GM21447 (cell line): Measurements from ENCODE around the gene TFR2.

ENCODE experiments used
- ATAC-seq: cut with Tn5 transposase; IDR thresholded peaks from one replicate; pipeline ENCODE4 v1.9.1; 2021; ENCODE audit not compliant: unreplicated experiment

Gene TFR2

GRCh38 chr7:100654908-100655831, 13.8 kb upstream of the TFR2 start:
- no peak for ATAC-seq

GRCh38 chr7:100649826-100650565, 8.6 kb upstream of the TFR2 start:
- ATAC-seq: no peak

- ATAC-seq: peak; percentile 73
These were observed 1.2 kb upstream of the TFR2 start for GRCh38 chr7:100642534-100642907.

- ATAC-seq: no peak
These were observed 645 bp upstream of the TFR2 start for GRCh38 chr7:100641860-100642533.

GRCh38 chr7:100640517-100641440, 573 bp downstream of the TFR2 start:
- ATAC-seq: no peak

GRCh38 chr7:100639995-100640516, 1.3 kb downstream of the TFR2 start:
- ATAC-seq: no peak

GRCh38 chr7:100632951-100633717, 8.2 kb downstream of the TFR2 start:
- peak; percentile 50 for ATAC-seq

- no peak for ATAC-seq
These were observed 11.3 kb downstream of the TFR2 start for GRCh38 chr7:100630066-100630465.

GRCh38 chr7:100629117-100629716, 12.1 kb downstream of the TFR2 start:
- no peak for ATAC-seq

- ATAC-seq: no peak
These were observed 14.2 kb downstream of the TFR2 start for GRCh38 chr7:100627238-100627549.

GRCh38 chr7:100626530-100627237, 14.7 kb downstream of the TFR2 start:
- ATAC-seq: peak; percentile 75

GRCh38 chr7:100626055-100626454, 15.3 kb downstream of the TFR2 start:
- ATAC-seq: no peak

GRCh38 chr7:100623951-100624824, 17.2 kb downstream of the TFR2 start:
- no peak for ATAC-seq

GRCh38 chr7:100621554-100621953, 19.8 kb downstream of the TFR2 start:
- no peak for ATAC-seq

GRCh38 chr7:100620804-100621203, 20.5 kb downstream of the TFR2 start:
- ATAC-seq: no peak

- ATAC-seq: no peak
These were observed 21.1 kb downstream of the TFR2 start for GRCh38 chr7:100620239-100620638.

- no peak for ATAC-seq
These were observed 27.0 kb downstream of the TFR2 start for GRCh38 chr7:100614308-100614861.
